Activated CD8-positive, alpha-beta memory T cell treated with anti-CD3 and anti-CD28 coated beads, Interleukin-2, amount 50 U/mL, for 1 hour (primary cell): Measurements from ENCODE around the gene TRIOBP.

Experiments used
- DNase-seq: peaks from one replicate; pipeline ENCODE4 v3.0.0-alpha.2; 2020; ENCODE audit errors: extremely low read depth

Gene TRIOBP

DNA sequence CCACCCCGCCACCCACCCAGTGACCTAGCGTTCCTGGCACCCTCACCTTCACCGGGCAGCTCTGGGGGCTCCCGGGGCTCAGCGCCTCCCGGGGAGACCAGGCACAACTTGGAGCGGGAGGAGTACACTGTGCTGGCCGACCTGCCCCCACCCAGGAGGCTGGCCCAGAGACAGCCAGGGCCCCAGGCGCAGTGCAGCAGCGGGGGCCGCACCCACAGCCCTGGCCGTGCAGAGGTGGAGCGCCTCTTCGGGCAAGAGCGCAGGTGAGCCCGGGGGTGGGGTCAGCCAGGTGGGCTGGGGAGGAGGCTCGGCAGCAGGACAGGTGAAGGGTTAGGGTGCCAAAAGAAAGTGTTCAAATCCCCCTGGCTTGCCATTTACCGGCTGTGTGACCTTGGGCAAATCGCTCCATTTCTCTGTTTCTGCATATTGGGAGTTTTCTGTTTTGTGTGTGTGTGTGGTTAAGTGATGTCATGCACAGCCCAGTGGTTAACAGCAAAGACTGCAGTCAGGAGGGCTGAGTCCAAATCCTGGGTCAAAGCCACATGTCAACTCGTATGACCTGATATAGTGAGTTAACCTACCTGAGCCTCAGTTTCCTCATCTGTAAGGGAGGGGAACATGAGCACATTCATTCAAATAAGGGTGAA lies 29.5 kb downstream of the TRIOBP start:
- DNase-seq, result no peak

DNA sequence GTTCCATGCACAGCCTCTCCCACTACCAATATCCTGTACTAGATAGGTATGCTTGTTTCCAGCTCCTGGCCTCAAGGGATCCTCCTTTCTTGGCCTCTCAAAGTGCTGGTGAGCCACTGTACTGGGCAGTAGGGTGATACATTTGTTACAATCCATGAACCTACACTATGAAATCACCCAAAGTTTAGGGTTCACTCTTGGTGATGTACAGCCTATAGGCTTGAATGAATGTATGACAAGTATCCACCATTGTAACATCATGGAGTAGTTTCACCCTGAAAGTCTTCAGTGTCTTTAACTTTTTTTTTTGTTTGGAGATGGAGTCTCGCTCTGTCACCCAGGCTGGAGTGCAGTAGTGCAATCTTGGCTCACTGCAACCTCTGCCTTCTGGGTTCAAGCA lies 31.8 kb downstream of the TRIOBP start:
- no peak for DNase-seq

DNA sequence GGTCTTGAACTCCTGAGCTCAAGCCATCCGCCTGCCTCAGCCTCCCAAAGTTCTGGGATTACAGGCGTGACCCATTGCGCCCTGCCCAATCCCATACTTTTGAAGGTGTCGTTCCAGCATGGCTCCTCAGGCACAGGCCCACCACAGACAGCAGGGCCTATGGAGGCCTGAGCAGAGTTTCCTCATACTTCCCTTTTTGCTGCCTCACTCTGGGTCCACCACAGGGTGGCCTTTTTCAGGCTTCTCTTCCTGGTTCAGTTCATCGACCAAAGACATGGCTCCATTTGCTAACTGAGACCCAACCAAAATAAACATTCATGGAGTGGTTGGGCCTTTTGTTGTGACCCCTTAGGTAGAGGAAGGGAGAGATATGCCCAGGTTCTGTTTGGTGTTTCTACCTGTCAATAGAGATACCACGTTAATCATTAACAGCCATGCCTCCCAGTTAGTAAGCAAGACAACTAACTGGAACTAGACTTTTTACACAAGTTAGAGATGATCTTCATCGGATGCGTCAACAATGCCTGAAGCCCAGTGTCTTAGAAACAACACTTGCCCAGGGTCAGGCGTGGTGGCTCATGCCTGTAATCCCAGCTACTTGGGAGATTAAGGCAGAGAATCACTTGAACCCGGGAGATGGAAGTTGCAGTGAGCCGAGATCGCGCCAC lies 35.1 kb downstream of the TRIOBP start:
- DNase-seq, result no peak

DNA sequence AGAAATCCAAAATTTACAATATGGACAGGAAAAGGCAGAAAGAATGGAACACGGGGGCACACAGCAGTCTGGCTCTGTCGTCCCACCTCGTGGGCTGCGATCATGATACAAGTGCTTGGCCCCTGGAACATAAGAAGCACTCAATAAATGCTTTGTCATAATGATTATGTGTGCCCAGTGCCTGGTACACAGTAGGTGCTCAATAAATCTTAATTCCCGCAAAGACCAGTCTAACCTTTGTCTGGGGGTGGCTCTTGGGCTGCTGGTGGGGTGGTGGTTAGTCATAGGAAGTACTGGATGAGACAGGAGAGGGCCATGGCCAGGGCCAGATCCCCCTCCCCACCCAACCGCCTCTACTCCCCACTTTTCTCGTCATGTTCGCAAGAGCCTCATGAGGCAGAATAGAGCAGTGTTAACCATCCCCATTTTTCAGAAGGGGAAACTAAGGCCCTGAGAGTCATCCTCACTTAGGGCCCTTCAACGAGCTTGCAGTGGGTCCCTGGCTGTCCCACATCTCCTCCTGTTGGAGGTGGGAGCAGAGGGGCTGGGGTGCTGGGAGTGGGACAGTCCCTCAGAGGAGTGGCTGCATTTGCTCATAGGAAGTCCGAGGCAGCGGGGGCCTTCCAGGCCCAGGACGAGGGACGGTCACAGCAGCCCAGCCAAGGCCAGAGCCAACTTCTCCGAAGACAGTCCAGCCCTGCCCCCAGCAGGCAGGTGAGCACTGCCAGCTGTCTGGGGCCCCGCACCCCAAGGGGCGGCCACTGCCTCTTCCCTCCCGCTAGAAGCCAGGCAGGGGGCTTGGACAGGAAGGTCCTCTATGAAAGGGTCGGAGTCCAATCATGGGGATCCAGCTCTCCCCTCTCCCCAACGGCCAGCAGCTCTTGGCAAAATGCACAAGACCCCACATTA lies 36.1 kb downstream of the TRIOBP start:
- no peak for DNase-seq

DNA sequence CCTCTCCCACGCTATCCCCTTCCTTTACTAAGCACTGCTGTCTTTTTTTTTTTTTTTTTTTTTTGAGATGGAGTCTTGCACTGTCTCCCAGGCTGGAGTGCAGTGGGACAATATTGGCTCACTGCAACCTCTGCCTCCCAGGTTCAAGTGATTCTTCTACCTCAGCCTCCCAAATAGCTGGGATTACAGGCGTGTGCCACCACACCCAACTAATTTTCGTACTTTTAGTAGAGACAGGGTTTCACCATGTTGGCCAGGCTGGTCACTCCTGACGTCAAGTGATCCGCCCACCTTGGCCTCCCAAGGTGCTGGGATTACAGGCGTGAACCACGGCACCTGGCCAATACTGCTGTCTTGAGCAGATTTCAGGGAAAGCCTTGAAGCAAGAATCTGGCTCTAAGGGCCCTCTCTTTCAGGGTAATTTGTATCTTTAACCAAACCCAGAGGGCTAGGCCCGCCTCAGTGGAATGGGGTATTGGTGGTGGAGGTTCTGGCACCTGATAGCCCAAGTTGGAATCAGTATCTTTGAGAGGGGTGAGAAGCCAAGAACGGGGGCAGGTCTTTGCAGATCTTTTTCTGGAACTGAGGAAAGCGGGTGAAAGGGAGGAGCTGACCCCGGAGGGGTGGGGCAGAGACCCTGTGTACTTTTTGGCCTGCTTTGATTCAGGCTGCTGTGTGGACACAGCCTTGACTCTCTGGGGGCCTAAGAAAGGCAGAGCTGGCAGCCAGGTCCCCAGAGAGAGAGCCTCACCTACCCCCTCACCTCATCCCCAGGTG lies 37.0 kb downstream of the TRIOBP start:
- DNase-seq, result no peak

DNA sequence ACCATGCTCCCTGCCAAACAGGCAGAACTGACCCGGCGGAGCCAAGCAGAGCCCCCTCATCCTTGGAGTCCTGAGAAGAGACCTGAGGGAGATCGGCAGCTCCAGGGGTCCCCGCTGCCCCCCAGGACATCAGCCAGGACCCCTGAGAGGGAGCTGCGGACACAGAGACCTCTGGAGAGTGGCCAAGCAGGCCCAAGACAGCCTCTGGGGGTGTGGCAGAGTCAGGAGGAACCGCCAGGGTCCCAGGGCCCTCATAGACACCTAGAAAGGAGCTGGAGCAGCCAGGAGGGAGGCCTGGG lies 37.5 kb downstream of the TRIOBP start:
- no peak for DNase-seq

DNA sequence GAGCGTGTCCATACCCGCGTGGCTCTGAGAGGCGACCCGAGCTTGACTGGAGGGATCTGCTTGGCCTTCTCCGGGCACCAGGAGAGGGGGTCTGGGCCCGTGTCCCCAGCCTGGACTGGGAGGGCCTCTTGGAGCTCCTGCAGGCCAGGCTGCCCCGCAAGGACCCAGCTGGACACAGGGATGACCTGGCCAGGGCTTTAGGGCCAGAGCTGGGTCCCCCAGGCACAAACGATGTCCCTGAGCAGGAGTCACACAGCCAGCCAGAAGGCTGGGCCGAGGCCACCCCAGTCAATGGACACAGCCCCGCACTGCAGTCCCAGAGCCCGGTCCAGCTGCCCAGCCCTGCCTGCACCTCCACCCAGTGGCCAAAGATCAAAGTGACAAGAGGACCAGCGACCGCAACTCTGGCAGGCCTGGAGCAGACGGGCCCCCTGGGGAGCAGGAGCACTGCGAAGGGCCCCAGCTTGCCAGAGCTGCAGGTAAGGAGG lies 38.2 kb downstream of the TRIOBP start:
- no peak for DNase-seq

DNA sequence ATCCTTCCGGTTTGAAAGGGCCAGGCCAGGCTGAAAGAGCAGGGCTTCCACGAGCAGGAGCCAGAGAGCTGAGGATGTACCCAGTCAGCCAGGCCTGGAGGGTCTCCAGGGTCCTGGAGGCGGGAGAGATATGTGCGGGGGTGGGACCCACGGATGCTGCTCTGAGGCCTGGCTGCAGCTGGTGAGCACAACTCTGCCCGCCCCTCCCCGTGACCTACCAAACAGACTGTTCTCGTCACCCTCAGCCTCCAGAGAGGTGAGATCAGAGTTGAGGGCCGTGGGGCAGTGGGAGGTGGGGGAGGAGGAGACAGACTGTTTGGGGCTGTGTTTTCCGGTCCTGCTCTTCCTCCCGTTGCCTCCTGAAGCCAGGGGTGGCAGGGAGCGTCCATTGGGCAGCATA lies 42.2 kb downstream of the TRIOBP start:
- no peak for DNase-seq

DNA sequence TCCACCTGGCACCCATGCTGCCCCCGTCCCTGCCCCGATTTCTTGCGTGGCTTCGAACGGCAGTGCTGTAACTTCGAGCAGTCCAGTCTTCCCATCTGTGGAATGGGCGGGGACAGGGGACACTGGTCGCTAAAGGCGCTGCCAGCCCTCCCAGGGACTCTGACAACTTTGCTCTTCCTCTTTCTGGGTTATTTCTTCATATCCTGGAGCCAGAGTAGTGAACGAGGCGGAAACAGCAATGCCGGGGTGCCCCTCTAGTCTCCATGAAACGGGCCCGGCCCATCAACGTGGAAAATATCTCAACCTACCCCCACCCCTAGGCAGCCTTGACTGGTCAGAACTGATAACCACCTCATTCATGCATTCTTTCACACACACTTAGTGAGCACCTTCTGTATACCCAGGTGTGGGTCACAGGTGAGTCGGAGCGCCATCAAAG lies 42.8 kb downstream of the TRIOBP start:
- DNase-seq, result no peak

DNA sequence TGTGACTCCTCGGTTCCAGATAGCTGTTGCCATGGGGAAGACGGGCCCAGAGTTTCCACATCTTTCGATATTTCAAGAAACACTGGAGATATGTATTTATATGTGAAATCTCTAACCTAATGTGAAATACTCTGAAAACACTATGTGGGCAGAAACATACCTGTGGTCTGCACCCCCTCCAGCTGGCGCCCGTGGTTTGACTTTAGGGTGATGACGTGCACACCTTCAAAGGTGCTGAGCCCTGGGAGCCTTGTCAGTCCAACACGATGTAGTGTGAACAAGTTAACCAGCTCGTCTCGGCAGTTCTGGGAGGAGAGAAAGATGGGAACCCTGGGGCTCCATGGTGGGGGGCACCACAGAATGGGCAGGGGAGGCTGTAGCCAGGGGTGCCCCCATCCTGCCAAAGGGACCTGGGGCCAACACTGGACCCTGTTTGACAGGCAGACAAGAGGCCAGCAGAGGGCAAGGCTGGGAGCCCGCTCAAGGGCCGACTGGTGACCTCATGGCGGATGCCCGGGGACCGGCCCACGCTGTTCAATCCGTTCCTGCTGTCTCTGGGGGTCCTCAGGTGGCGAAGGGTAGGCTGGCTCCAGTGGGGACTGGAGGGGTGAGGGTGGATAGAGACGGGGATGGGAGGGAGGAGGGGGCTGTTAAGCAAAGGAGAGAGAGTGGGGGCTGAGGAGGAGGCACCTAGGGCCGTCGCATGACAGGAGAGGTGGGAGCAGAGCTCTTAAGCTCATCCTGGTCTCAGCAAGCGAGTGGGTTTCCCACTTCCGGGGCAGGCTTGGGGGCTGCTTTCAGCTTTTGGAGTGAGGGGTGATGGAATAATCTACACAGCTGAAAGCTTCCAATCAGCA lies 43.8 kb downstream of the TRIOBP start:
- DNase-seq, result peak; percentile 24

DNA sequence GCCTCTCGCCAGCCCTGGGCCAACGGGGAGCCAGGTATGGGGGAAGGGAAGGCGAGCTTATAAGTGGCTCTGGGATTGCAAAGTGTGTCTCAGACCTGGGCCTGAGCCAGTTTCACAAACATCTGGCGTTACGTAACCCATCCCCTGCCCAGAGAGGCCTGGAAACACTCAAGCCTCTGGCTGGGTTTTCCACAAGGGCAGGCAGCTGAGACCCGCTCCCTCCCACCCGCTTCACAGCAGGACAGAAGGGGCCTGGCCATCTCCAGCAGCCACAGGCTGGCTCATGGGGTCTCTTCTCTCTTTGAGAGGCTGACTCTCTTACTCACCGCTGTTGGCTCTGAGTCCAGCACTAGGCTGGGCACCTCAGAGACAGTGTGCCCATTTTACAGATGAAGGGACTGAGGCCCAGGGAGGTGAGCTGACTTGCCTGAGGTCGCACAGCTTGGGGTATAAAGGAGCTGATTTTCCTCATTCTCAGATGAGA lies 44.5 kb downstream of the TRIOBP start:
- no peak for DNase-seq

DNA sequence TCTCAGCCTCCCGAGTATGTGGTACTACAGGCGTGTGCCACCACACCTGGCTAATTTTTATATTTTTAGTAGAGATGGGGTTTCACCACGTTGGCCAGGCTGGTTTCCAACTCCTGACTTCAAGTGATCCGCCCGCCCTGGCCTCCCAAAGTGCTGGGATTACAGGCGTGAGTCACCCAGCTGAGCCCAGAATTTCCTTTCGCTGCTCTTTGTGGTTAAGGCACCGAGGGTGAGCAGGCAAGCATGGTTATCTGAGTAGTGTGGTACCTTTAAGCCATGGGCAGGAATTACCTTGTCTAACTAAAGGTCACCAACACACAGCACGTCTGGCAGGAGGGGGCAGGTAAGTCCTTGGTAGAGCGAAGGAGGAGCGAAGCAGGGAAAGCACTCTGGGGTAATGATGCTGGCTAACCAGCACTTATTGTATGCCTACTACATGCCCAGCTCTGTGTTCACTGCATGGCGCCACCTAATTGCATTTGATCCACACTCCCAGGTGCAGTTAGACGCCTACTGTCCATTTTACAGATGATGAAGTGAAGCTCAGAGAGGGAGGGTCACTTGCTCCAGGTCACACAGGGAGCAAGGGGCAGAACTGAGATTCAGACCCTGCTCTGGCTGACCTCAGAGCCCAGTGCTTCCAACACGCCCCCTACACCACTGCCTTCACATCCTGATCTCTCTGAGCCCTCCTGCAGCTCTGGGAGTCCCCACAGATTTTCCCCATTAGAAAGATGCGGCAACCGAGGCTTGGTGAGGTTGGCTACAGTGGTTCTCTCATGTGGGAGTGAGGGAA lies 45.7 kb downstream of the TRIOBP start:
- DNase-seq, result no peak

DNA sequence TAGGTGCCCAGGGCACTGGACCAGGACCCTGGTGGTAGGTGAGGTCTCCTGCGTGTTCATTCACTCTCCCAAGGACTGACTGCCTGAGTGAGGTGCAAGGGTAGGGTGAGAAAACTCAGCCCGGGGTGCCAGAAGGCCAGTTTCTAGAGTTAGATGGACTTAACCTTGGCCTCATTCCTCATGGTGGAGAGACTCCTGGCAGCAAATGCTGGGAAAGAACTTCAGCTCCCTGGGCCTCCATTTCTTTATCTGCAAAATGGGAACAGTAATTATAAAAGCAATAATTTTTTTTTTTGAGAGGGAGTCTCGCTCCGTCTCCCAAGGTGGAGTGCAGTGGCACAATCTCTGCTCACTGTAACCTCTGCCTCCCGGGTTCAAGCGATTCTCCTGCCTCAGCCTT lies 47.7 kb downstream of the TRIOBP start:
- no peak for DNase-seq

DNA sequence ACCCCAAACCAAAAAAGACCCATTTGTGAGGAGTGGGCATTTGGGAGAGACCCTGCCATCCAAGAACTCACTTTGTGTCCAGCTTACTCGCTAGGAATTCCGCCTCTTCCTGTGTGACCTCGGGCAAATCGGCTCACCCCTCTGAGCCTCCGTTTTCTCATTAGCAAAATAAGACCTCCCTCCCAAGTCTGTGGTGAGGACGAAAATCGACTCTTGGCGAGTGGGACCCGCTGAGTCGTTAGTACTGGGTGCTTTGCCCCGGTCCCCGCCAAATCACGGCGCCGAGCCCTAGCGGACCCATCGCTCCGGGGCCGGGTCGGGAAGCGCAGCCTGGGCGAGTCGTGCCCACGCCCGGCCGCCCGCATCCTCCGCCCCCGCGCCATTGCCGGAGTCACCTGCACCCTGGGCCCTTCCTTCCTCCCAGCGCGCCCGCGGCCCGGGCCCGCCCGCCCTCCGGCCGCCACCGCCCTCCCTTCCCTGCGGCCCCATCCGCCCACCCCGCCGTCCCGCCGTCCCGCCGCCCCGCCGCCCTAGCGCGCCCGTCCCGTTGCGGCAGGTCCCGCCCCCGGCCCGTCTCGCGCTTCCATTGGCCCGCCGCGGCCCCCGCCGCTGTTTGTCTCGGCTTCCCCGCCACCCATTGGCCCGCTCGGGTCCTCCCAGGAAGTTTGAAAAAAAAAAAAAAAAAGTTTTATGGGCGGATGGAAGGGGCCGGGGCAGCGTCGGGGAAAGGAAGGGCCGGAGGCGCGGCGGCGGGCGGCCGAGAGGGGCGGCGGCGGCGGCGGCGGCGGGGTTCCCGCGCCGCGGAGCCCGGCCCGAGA lies 48.9 kb downstream of the TRIOBP start:
- peak; percentile 49 for DNase-seq

DNA sequence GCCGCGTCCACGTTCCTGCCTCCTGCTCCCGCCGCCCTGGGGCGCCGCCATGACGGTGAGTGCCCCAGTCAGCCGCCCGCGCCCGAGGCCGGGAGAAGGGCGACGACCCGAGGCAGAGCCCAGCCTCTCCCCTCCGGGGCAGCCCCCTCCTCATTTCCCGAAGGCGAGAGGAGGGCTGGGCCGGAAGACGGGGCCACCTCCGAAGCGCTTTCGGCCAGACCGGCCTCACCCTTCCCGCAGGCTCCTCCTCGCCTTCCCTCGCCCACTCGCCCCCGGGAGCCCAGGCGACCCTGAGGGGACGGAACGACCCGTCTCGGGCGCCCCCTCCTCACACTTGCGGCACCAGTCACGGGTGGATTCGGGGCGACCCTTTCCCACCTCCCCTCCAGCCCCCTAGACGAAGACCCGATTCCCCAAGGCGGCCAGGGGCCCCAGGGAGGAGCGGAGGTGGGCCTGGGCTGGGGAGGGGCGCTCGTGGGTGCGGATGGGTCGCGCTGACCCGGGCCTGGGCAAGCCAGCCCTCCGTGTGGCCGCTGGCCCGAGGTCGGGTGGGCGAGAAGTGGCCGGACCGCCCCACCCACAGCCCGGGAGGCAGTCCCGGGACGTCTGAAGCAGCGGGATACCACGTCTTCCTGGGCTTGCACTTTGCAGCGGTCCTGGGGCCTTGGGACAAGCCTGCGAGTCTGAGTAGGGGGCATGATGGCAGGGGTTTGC lies 49.7 kb downstream of the TRIOBP start:
- no peak for DNase-seq

DNA sequence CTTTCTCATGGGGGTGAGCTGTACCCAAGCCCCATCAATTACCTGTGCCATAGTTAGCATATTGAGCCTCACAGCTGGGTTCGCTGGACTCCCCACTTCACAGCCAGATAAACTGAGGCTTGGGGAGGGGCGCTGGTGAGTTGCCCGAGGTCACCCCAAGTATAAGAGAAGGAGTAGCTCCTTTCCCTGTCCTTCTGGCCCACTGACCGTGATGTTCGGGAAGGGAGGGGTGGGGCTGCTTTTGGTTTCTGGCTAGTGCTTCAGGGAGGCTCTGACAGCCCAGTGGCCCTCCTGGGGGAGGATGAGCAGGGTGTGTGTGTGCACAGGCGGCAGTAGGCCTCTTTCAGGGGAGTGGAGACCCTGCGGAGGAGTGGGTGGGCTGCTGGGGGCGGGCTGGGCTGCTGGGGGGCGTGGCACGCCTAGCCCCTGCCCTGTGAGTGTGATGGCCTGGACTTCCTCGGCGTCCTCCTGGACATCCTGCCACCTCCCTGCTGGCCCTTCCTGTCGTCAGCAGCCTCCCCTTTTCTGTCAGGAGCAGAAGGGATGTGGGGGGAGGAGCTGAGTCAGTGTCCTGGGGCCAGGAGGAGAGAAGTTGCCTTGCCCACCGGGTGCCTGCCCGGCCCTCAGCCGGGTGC lies 50.3 kb downstream of the TRIOBP start:
- DNase-seq, result no peak

DNA sequence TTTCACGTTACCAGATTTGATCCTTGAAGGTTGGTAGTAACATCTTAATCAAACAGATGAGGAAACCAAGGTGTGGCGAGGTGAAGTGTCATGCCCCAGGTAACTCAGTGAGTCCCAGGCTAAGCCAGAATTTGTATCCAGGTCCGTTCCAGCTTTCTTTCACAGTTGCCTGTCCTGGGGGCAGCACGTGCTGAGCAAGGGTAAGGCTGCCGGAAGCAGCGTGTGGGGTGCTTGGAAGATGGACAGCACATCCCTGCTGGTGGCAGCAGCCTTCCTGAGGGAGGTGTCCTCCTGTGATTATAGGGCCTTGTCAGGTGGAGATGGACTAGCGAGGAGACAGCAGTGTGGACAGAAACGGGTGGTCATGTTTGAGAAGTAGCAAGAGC lies 50.9 kb downstream of the TRIOBP start:
- DNase-seq, result no peak

DNA sequence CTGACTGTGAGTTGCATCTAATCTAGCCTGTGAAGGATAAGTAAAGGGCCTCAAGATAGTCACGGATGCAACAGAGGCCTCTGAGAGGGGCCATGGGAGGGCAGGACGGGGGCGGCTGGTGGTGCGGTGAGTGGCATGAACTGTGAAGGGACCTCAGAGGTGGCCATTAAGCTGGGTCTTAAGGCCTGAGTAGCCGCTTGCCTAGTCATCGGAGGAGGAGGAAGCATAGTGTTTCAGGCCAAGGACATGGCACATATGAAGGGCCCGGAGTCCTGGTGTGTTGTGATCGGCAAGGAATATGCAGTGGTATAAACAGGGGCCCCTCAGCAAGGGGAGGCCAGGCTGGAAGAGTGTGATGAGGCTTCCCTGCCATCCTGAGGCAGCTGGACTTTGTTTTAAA lies 51.8 kb downstream of the TRIOBP start:
- no peak for DNase-seq
